HG03378 (cell line): Measurements from ENCODE around the gene WDR91.

ENCODE experiments used
- ATAC-seq: cut with Tn5 transposase; IDR thresholded peaks from one replicate; pipeline ENCODE4 v1.9.1; 2021; ENCODE audit warnings: mild to moderate bottlenecking, moderate library complexity; ENCODE audit not compliant: unreplicated experiment

WDR91 gene

GRCh38 chr7:135211179-135211945, at the start of gene WDR91:
TSS of gene WDR91 (minus strand) at chr7:135211526. CDS start at chr7:135211502, 24 bp downstream.
- peak; percentile 58 for ATAC-seq

GRCh38 chr7:135260470-135260869, 49.1 kb upstream of the WDR91 start:
- no peak for ATAC-seq

- no peak for ATAC-seq
Measured at GRCh38 chr7:135259702-135260101, 48.4 kb upstream of the WDR91 start.

- no peak for ATAC-seq
Measured at GRCh38 chr7:135258585-135258984, 47.3 kb upstream of the WDR91 start.

- ATAC-seq: no peak
Measured at GRCh38 chr7:135257790-135258189, 46.5 kb upstream of the WDR91 start.

GRCh38 chr7:135253851-135254771, 42.8 kb upstream of the WDR91 start:
- ATAC-seq: no peak

- ATAC-seq: no peak
Measured at GRCh38 chr7:135251496-135252391, 40.4 kb upstream of the WDR91 start.

- no peak for ATAC-seq
Measured at GRCh38 chr7:135248546-135248945, 37.2 kb upstream of the WDR91 start.

- ATAC-seq: no peak
Measured at GRCh38 chr7:135247746-135248471, 36.6 kb upstream of the WDR91 start.

GRCh38 chr7:135246191-135246825, 35.0 kb upstream of the WDR91 start:
- ATAC-seq: no peak

- no peak for ATAC-seq
Measured at GRCh38 chr7:135245226-135246190, 34.2 kb upstream of the WDR91 start.

- no peak for ATAC-seq
Measured at GRCh38 chr7:135242096-135242684, 30.9 kb upstream of the WDR91 start.

- no peak for ATAC-seq
Measured at GRCh38 chr7:135240441-135240840, 29.1 kb upstream of the WDR91 start.

- no peak for ATAC-seq
Measured at GRCh38 chr7:135239263-135239662, 27.9 kb upstream of the WDR91 start.

- ATAC-seq: no peak
Measured at GRCh38 chr7:135238112-135238744, 26.9 kb upstream of the WDR91 start.

GRCh38 chr7:135236727-135237126, 25.4 kb upstream of the WDR91 start:
- peak; percentile 92 for ATAC-seq

GRCh38 chr7:135235841-135236240, 24.5 kb upstream of the WDR91 start:
- ATAC-seq: no peak

- no peak for ATAC-seq
Measured at GRCh38 chr7:135234727-135235126, 23.4 kb upstream of the WDR91 start.
